Measurements from ENCODE around the gene RTL10. TPM values are rescaled to one million over a fixed set of nuclear protein-coding genes. Genes with fewer than 3 reads are reported as not detected.

RTL10 gene
- total RNA-seq, 1 donor from 2014 or later = 16.6 TPM

DNA sequence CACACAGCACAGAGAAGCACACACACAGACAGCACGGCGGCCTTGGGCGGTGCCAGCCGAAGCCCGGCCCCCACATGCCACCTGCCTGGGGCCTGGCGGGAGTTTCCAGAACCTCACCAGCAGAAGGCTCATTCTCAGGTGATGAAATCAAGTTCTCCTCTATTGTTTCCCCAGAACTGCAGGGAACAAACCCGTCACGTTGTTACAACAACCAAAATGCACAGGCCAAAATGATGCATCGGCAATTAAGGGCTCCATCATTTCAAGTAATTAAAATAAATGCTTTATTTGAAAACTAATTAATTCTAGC lies 30.8 kb downstream of the RTL10 start:
- Mint-ChIP-seq H3K4me1 (ENCODE audit: low read depth) (no peaks in the 10 kb centered on the region), H3K27me3 (ENCODE audit: low read depth) (no peaks in the 10 kb centered on the region)

DNA sequence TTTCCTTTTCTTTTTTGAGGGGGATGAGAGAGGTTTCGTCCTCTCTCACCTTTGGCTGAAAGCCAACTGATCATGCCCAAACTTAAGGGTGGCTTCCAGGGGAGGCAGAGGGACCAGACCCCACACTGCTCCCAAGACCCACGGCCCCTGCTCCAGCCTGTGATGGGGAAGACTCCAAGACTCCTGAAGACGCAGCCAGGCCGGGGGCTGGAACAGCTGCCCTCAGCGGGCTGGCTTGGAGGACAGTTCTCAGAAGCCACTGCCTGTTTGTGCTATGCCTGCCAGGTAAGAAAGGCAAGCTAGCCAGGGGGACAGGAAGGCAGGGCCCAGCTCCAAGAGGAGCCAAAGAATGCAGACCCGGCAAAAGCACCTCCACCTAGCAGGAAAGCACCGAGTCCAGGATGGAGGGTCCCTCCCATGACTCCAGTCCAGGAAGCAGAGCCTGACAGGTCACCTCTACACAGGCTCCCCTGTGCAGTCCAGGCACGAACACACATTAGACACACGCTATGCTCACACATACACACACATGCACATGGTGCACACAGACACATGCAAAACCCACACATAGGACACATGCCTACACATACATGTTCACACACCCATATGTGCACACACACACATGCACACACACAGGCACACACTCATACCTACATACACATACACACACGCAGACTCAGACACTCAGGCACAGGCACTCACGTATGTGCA lies 31.3 kb downstream of the RTL10 start:
- Mint-ChIP-seq H3K36me3 (ENCODE audit: low read depth) (no peaks in the 10 kb centered on the region), H3K4me1 (ENCODE audit: low read depth) (no peaks in the 10 kb centered on the region), H3K4me3 (ENCODE audit: low read depth) (no peak overlapping the region), H3K27me3 (ENCODE audit: low read depth) (no peaks in the 10 kb centered on the region), H3K9me3 (no peaks in the 10 kb centered on the region), H3K27ac (no peak overlapping the region)
- intact Hi-C loops (cut with micrococcal nuclease) = no loop called here
- no peak for DNase-seq (ENCODE audit: low spot score)

More for the DNA sequence above, 30.8 kb downstream of the RTL10 start:
- Mint-ChIP-seq H3K36me3 (ENCODE audit: low read depth) (no peaks in the 10 kb centered on the region), H3K27ac (no peak overlapping the region), H3K4me3 (ENCODE audit: low read depth) (no peak overlapping the region), H3K9me3 (no peaks in the 10 kb centered on the region)
- DNase-seq (ENCODE audit: low spot score) = no peak
- intact Hi-C loops (cut with micrococcal nuclease) = no loop called here

DNA sequence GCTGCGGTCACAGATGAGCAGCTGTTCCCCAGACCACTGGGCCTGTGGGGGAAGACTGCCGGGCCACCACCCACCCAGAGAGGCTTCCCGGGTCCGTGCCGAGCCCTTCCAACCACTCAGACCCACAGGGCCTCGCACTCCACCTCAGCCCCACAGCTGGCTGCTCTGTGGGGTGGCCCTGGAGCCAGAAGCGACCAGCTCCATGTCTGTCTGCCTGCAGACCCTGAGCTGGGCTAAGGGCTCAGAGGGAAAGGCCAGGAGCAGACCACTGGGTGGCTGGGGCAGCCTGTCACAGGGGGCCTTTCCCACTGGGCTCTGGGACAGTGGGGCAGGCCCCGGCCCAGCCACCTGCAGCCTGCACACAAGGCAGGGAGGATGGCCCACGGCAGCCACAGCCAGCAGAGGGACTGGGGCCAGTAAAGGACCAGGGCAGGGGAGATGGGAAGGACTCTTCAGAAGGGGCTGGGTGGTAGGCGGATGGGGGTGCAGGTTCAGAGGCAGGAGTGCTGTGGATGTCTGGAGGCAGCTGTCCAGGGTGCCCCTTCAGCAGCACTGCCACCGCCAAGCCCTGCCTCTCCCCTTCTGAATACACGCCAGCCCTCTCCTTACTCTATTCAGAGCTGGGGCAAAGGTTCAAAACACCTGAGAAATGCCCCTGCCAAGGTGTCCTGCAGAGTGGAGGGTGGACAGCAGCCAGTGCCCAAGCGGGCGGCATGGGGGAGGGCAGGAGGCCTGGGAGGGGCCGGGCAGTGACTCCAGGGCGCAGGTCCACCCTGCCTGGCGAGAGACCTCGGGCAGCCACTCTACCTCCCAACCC lies 32.2 kb downstream of the RTL10 start:
- intact Hi-C loops (cut with micrococcal nuclease) = no loop called here

GRCh38 chr22:19821523-19822300 lies 33.0 kb downstream of the RTL10 start:
- Mint-ChIP-seq H3K27ac (no peak overlapping the region), H3K27me3 (ENCODE audit: low read depth) (no peaks in the 10 kb centered on the region), H3K4me3 (ENCODE audit: low read depth) (no peak overlapping the region), H3K9me3 (no peaks in the 10 kb centered on the region), H3K36me3 (ENCODE audit: low read depth) (no peaks in the 10 kb centered on the region), H3K4me1 (ENCODE audit: low read depth) (no peaks in the 10 kb centered on the region)
- intact Hi-C loops (cut with micrococcal nuclease) = no loop called here
- DNase-seq (ENCODE audit: low spot score) = no peak

More for the DNA sequence above, 32.2 kb downstream of the RTL10 start:
- H3K27me3 Mint-ChIP-seq (ENCODE audit: low read depth) = no peaks in the 10 kb centered on the region
- H3K9me3 Mint-ChIP-seq = no peaks in the 10 kb centered on the region
- no peaks in the 10 kb centered on the region for H3K4me1 Mint-ChIP-seq (ENCODE audit: low read depth)
- no peak overlapping the region for H3K4me3 Mint-ChIP-seq (ENCODE audit: low read depth)
- no peak overlapping the region for H3K27ac Mint-ChIP-seq
- no peak for DNase-seq (ENCODE audit: low spot score)
- no peaks in the 10 kb centered on the region for H3K36me3 Mint-ChIP-seq (ENCODE audit: low read depth)

DNA sequence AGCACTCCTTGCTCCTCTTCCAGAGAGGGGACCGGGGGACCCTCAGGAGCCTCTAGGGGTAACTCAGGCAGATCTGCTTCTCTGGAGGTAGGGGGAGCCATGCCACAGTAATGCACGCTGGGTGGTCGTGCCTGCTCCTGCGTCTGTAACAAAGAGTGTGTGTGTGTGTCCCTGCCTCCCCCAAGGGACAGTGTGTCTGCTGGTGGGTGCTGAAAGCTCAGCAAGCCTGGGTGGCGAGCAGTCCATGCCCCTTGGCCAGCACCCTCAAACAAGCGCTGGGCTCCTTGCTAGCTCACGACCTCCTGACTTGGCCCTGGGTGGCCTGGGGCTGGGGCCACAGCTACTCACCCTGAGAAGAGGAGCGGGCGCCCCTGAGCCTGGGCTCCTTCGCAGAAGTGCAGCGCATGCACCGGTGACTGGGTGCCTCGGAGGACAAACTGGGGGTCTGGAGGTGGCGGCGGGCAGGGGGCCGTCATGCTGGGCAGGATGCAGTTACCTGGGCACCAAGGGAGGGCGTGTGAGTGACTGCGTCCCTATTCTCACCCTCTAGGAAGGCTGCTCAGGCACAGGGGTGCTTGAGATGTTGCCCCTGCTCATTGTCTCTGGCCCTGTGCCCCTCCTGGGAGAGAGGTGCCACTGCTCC lies 33.7 kb downstream of the RTL10 start:
- Mint-ChIP-seq H3K27ac (no peak overlapping the region), H3K4me1 (ENCODE audit: low read depth) (no peaks in the 10 kb centered on the region), H3K36me3 (ENCODE audit: low read depth) (no peaks in the 10 kb centered on the region), H3K9me3 (no peaks in the 10 kb centered on the region), H3K27me3 (ENCODE audit: low read depth) (no peaks in the 10 kb centered on the region), H3K4me3 (ENCODE audit: low read depth) (no peak overlapping the region)
- no peak for DNase-seq (ENCODE audit: low spot score)
- intact Hi-C loops (cut with micrococcal nuclease) = no loop called here

DNA sequence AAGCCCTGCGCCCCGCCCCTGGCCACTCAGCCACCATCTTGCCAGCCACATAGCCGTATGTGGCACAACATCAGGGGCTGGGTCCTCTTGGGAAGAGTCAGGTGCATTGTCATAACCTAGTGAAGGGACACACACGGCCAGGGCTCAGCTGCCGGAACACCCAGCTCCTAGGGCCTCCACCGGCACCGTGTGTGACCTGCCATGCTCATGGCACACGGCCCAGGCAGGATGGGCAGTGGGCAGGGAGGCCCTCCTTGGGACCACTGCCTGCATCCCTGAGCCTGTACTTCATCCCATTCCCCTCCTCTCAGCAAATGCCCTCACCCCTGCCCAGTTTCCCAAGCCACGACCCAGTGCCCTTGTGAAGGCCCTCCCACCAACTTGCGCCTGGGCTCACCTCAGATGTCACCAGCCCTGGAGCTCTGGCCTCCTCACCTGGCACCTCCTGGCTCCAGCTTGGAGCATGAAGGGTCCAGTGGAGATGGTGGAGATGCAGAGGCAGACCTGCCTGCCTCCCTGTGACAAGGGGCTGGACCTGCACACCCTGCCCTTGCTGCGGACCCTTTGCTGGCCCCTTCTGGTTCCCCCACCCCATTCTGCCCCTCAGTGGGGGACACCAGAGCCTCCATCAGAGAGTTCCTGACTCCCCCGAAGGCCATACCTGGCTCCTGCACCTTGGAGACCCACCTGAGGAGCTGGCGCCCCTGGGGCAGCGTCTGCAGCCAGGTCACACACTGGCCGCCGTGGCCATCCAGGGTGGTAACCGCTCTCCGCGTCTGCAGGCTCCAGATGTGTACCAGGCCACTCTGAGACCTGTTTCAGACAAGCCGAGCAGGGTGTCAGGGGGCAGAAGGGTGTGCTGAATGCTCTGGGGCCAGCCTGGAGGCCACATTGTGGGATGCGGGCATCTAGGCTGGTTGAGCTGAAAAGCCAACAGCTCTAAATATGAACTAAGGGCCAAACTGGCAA lies 34.5 kb downstream of the RTL10 start:
- H3K27ac Mint-ChIP-seq = no peak overlapping the region
- no peak for DNase-seq (ENCODE audit: low spot score)
- no peaks in the 10 kb centered on the region for H3K36me3 Mint-ChIP-seq (ENCODE audit: low read depth)
- H3K9me3 Mint-ChIP-seq = no peaks in the 10 kb centered on the region
- H3K4me1 Mint-ChIP-seq (ENCODE audit: low read depth) = no peaks in the 10 kb centered on the region
- H3K27me3 Mint-ChIP-seq (ENCODE audit: low read depth) = no peaks in the 10 kb centered on the region
- intact Hi-C loops (cut with micrococcal nuclease) = no loop called here
- no peak overlapping the region for H3K4me3 Mint-ChIP-seq (ENCODE audit: low read depth)

DNA sequence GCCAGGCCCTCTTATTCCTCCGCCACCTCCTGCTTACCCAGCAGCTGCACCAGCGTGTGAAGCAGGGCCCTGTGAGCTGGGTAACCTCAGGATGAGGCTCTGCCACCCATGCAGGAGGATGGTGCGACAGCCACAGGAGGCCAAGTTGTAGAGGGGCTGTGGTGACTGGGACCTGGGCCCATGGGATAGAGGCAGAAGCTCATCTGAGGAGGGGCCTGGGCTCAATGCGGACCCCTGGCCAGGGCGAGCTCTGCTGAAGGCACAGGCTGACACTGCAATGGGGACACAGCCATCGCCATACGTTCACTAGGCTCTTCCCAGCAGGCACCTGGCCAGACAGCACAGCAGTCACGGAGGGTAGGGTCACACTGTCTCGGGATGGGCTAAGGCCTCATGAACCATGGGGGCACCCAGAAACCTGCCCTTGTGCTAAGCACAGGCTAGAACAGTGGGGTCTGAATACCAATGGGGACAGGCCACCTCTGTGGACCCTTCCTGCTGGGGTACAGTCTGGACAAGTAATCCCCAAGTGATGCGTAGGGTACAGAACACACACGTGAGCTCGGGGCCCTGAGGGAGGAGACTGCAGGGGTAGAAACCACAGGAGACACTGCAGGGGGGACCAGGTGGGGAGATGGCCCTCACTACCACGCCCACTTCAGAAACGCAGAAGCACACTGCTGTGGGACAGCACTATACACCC lies 35.3 kb downstream of the RTL10 start:
- DNase-seq (ENCODE audit: low spot score) = no peak
- Mint-ChIP-seq H3K36me3 (ENCODE audit: low read depth) (no peaks in the 10 kb centered on the region), H3K4me3 (ENCODE audit: low read depth) (no peak overlapping the region), H3K27ac (no peak overlapping the region), H3K27me3 (ENCODE audit: low read depth) (no peaks in the 10 kb centered on the region), H3K4me1 (ENCODE audit: low read depth) (no peaks in the 10 kb centered on the region), H3K9me3 (no peaks in the 10 kb centered on the region)
- intact Hi-C loops (cut with micrococcal nuclease) = no loop called here

DNA sequence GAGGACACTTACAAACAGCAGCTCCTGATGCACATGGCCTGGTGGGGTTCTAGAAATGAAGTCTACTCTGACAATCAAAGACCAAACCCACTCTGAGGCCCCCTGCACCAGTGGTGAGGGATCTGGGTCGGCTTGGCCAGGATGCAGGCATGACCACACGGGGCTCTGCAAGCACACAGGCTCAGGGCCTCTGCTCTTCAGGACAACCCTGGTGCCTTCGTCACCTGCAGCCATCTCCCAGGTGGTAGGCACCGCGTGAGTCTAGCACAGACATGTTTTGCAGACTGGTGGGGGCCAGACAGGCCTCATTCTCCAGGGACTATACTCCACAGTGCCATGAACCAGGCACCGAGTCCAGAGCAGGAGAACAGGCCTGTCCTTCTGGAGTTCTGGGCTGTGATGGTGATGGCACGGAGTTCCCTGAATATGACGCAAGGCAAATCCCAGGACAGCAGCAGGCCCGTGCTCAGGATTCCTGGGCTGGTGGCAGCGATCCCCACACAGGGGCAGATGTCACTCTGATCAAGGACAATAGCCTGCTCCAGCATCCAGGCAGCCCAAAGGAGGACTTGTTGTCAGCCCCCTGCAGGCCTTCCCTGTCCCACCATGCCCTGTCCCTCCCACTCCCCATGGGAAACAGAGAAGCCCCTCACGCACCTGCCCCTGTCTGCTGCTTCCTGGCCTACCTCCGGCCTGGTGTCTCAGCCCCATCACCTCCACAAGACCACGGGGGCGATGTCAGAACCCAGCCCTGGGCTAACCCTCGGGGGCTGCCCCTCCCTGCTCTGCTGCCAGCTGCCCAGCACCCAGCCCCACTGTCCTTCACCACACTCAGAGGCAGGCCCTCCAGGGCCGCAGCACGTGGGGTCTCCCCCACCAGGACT lies 36.1 kb downstream of the RTL10 start:
- Mint-ChIP-seq H3K27ac (no peak overlapping the region), H3K4me3 (ENCODE audit: low read depth) (no peak overlapping the region), H3K36me3 (ENCODE audit: low read depth) (no peaks in the 10 kb centered on the region), H3K9me3 (no peaks in the 10 kb centered on the region), H3K27me3 (ENCODE audit: low read depth) (no peaks in the 10 kb centered on the region), H3K4me1 (ENCODE audit: low read depth) (no peaks in the 10 kb centered on the region)
- intact Hi-C loops (cut with micrococcal nuclease) = no loop called here
- DNase-seq (ENCODE audit: low spot score) = no peak

DNA sequence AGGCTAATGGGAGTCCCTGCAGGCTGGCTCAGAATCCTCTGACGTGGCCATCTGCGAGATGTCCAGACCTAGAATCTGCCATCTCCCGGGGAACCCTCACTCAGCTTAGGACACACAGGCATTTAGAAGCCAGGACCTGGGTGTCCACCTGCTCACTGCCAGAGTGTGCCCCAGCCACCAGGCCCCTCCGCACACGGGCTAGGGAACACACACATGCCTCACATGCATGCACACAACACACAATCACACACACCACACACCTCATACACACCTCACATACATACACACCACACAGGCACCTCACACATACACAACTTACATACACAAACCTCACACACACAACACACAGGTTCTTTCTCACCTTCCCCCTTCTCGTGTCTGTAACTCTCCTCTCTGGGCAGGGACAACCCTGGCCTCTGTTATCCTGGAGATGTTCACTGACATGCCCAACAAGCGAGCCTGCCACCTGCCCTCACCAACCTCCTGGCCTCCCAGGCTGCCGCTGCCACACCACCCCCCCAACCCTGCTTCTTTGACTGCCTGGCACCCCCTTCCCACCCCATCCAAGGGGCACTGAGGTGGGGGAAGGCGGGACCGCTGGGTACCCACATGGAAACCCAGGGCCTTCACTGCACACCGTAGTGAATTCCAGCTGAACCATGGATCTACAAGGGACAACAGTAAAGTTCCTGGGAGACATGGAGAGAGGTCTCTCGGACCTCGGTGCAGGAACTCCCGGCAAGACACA lies 38.1 kb downstream of the RTL10 start:
- Mint-ChIP-seq H3K27ac (no peak overlapping the region), H3K4me3 (ENCODE audit: low read depth) (no peak overlapping the region), H3K36me3 (ENCODE audit: low read depth) (no peaks in the 10 kb centered on the region), H3K9me3 (no peaks in the 10 kb centered on the region), H3K4me1 (ENCODE audit: low read depth) (no peaks in the 10 kb centered on the region), H3K27me3 (ENCODE audit: low read depth) (no peaks in the 10 kb centered on the region)
- DNase-seq (ENCODE audit: low spot score) = no peak
- intact Hi-C loops (cut with micrococcal nuclease) = no loop called here

- Mint-ChIP-seq H3K4me1 (ENCODE audit: low read depth) (no peaks in the 10 kb centered on the region), H3K4me3 (ENCODE audit: low read depth) (no peak overlapping the region), H3K36me3 (ENCODE audit: low read depth) (no peaks in the 10 kb centered on the region), H3K27ac (no peak overlapping the region), H3K27me3 (ENCODE audit: low read depth) (no peaks in the 10 kb centered on the region), H3K9me3 (no peaks in the 10 kb centered on the region)
- DNase-seq (ENCODE audit: low spot score) = no peak
- intact Hi-C loops (cut with micrococcal nuclease) = no loop called here
Measured at GRCh38 chr22:19815823-19816290, 38.8 kb downstream of the RTL10 start.
